CD14-positive monocyte (primary cell): ENCODE results near the gene BHLHE41. TPM values are rescaled to one million over a fixed set of nuclear protein-coding genes. Genes with fewer than 3 reads are reported as not detected.

Experiments
- DNase-seq, 3 donors: peaks; one replicate each; pipeline ENCODE4 v3.0.0-alpha.2; 2011 to 2022
- H2AFZ ChIP-seq: 2 replicates; pipeline ENCODE4 v1.6.0; 2012; ENCODE audit warnings: mild to moderate bottlenecking, low read depth, low read length, inconsistent platforms; ENCODE audit not compliant: insufficient read depth, poor library complexity, severe bottlenecking
- H3K27ac ChIP-seq, 2 donors: 1 replicate in 1 of 2; 2 replicates in 1 of 2; pipeline ENCODE4 v1.5.1; 2012 to 2013; ENCODE audit warnings: low read length in 2 of 2, control low read depth in 1 of 2, inconsistent platforms in 1 of 2, low read depth in 1 of 2, mild to moderate bottlenecking in 1 of 2
- H3K27me3 ChIP-seq, 2 donors: one replicate each; pipeline versions ENCODE4 v1.6.0 to v1.6.1; 2011 to 2013; ENCODE audit warnings: low read length in 2 of 2; ENCODE audit not compliant: control insufficient read depth in 2 of 2, insufficient read depth in 2 of 2
- H3K36me3 ChIP-seq, 2 donors: replicated peaks in 1 of 2; 1 replicate in 1 of 2; 2 replicates in 1 of 2; pipeline versions ENCODE4 v1.5.1 to v1.6.1; 2012 to 2013; ENCODE audit warnings: low read length in 2 of 2, control low read depth in 1 of 2, inconsistent platforms in 1 of 2, mild to moderate bottlenecking in 1 of 2; ENCODE audit not compliant: insufficient read depth in 2 of 2, control insufficient read depth in 1 of 2
- H3K4me1 ChIP-seq, 2 donors: 1 replicate in 1 of 2; 2 replicates in 1 of 2; pipeline versions ENCODE4 v1.5.1 to v1.6.1; 2012 to 2013; ENCODE audit warnings: low read length in 2 of 2, control low read depth in 1 of 2, inconsistent platforms in 1 of 2, mild to moderate bottlenecking in 1 of 2, moderate library complexity in 1 of 2; ENCODE audit not compliant: insufficient read depth in 2 of 2, control insufficient read depth in 1 of 2
- H3K4me2 ChIP-seq: replicated peaks from 2 replicates; pipeline ENCODE3; 2012; ENCODE audit warnings: low read length, moderate library complexity, mild to moderate bottlenecking; ENCODE audit not compliant: poor library complexity, severe bottlenecking; ENCODE audit errors: extremely low read depth
- H3K4me3 ChIP-seq, 3 experiments: fragments of 200-600 bp in 1 of 3; sonication (generic) in 1 of 3; replicated peaks in 1 of 3; 1 replicate in 2 of 3; 2 replicates in 1 of 3; pipeline ENCODE4 v1.5.1; 2011 to 2013; ENCODE audit warnings: low read length in 3 of 3, mild to moderate bottlenecking in 3 of 3, control low read depth in 2 of 3, low read depth in 2 of 3, inconsistent platforms in 1 of 3, moderate library complexity in 1 of 3
- H3K79me2 ChIP-seq: 2 replicates; pipeline ENCODE4 v1.6.0; 2012; ENCODE audit warnings: mild to moderate bottlenecking, control low read depth, inconsistent platforms, low read length, moderate library complexity; ENCODE audit not compliant: insufficient read depth
- H3K9ac ChIP-seq: 2 replicates; pipeline ENCODE4 v1.6.0; 2017; ENCODE audit warnings: low read length, mild to moderate bottlenecking; ENCODE audit not compliant: insufficient read depth, poor library complexity, severe bottlenecking
- H3K9me3 ChIP-seq, 2 donors: replicated peaks in 1 of 2; 1 replicate in 1 of 2; 2 replicates in 1 of 2; pipeline versions ENCODE4 v1.5.1 to v1.6.1; 2012 to 2013; ENCODE audit warnings: low read length in 2 of 2, control low read depth in 1 of 2; ENCODE audit not compliant: control insufficient read depth in 1 of 2, insufficient read depth in 1 of 2
- H4K20me1 ChIP-seq: 2 replicates; pipeline ENCODE4 v1.6.0; 2012; ENCODE audit warnings: mild to moderate bottlenecking, low read length, control low read depth, moderate library complexity; ENCODE audit not compliant: insufficient read depth
- H3K27ac Mint-ChIP-seq, 7 donors: one replicate each; pipeline ENCODE4 v1.8.0; 2020; ENCODE audit warnings: mild to moderate bottlenecking in 7 of 7, mixed read lengths in 7 of 7, moderate library complexity in 6 of 7, inconsistent platforms in 2 of 7
- H3K27me3 Mint-ChIP-seq, 3 donors: one replicate each; pipeline ENCODE4 v1.8.0; 2021 to 2022; ENCODE audit warnings: low read depth in 3 of 3, mild to moderate bottlenecking in 3 of 3, mixed read lengths in 3 of 3, moderate library complexity in 3 of 3, inconsistent platforms in 1 of 3
- H3K36me3 Mint-ChIP-seq, 2 donors: one replicate each; pipeline ENCODE4 v1.8.0; 2020; ENCODE audit warnings: mixed read lengths in 2 of 2, inconsistent platforms in 1 of 2, mild to moderate bottlenecking in 1 of 2
- H3K4me1 Mint-ChIP-seq: one replicate; pipeline ENCODE4 v1.8.0; 2020; ENCODE audit warnings: mild to moderate bottlenecking, mixed read lengths
- H3K4me3 Mint-ChIP-seq, 2 donors: one replicate each; pipeline ENCODE4 v1.8.0; 2020; ENCODE audit warnings: mild to moderate bottlenecking in 2 of 2, mixed read lengths in 2 of 2, moderate library complexity in 1 of 2
- H3K9me3 Mint-ChIP-seq, 7 donors: one replicate each; pipeline ENCODE4 v1.8.0; 2020 to 2022; ENCODE audit warnings: mixed read lengths in 7 of 7, mild to moderate bottlenecking in 6 of 7, moderate library complexity in 6 of 7, inconsistent platforms in 2 of 7
- intact Hi-C, 2 donors: fragments of 100-400 bp; cut with micrococcal nuclease; formaldehyde crosslinking; loops; one replicate each; pipeline versions ENCODE4 v1.15.0 to v1.15.1; 2023
- polyA plus RNA-seq, 3 donors: library from polyadenylated mRNA; depleted of rRNA in 1 of 3; unstranded in 2 of 3; stranded (reverse) in 1 of 3; fragments of 300-500 nt in 2 of 3; fragments of >200 nt in 1 of 3; fragmentation: Illumina TruSeq in 2 of 3; gene quantifications; 1 replicate in 2 of 3; 2 replicates in 1 of 3; pipeline ENCODE4 v1.2.3, GENCODE V29; 2012 to 2021
- TF ChIP-seq, protein P1 (sequence below): fragments of 200-600 bp; IDR thresholded peaks from one replicate; pipeline ENCODE4 v1.8.0; 2022; ENCODE audit warnings: antibody characterized with exemption, mild to moderate bottlenecking

Gene BHLHE41
- polyA plus RNA-seq, 3 donors = 0.03 TPM; not detected in 2

DNA sequence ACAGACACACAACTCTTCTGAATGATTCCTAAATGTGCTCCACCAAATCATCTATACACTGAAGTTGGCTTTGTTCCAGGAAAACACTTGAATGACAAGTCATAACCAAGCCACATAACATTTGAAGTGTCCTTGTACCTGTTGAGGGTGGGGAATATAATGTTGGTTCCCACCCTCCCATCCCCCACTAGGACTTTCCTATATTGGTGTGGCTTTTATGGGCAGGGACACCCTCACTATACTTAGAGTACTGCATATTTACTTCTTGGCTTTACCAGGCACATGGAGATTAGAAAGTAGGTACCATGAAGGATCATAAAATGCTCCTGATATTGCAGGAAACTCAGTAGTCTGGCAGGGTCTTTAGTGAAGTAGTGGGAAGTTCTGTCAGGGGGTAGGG lies 9.7 kb upstream of the BHLHE41 start:
- Histone ChIP-seq H3K9ac (no peak overlapping the region), H3K9me3 (no peaks in the 10 kb centered on the region), H3K4me2 (no peak overlapping the region), H3K4me1 (peaks cover 9 to 13% of the 10 kb centered on the region in 2 donors), H3K4me3 (no peak overlapping the region), H3K79me2 (no peaks in the 10 kb centered on the region), H3K27ac (no peak overlapping the region), H3K27me3 (peaks cover 0 to 3% of the 10 kb centered on the region in 2 donors), H2AFZ (no peak overlapping the region), H4K20me1 (no peaks in the 10 kb centered on the region), H3K36me3 (no peaks in the 10 kb centered on the region)
- Mint-ChIP-seq H3K9me3 (no peaks in the 10 kb centered on the region), H3K27me3 (peaks cover 2 to 6% (median 2%) of the 10 kb centered on the region in 3 donors), H3K4me3 (no peak overlapping the region), H3K4me1 (peaks cover 15% of the 10 kb centered on the region), H3K27ac (no peak overlapping the region), H3K36me3 (no peaks in the 10 kb centered on the region)
- intact Hi-C loops = no loop called here
- no peak for DNase-seq
- TF ChIP-seq, protein P1, sequence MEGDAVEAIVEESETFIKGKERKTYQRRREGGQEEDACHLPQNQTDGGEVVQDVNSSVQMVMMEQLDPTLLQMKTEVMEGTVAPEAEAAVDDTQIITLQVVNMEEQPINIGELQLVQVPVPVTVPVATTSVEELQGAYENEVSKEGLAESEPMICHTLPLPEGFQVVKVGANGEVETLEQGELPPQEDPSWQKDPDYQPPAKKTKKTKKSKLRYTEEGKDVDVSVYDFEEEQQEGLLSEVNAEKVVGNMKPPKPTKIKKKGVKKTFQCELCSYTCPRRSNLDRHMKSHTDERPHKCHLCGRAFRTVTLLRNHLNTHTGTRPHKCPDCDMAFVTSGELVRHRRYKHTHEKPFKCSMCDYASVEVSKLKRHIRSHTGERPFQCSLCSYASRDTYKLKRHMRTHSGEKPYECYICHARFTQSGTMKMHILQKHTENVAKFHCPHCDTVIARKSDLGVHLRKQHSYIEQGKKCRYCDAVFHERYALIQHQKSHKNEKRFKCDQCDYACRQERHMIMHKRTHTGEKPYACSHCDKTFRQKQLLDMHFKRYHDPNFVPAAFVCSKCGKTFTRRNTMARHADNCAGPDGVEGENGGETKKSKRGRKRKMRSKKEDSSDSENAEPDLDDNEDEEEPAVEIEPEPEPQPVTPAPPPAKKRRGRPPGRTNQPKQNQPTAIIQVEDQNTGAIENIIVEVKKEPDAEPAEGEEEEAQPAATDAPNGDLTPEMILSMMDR = no peak

DNA sequence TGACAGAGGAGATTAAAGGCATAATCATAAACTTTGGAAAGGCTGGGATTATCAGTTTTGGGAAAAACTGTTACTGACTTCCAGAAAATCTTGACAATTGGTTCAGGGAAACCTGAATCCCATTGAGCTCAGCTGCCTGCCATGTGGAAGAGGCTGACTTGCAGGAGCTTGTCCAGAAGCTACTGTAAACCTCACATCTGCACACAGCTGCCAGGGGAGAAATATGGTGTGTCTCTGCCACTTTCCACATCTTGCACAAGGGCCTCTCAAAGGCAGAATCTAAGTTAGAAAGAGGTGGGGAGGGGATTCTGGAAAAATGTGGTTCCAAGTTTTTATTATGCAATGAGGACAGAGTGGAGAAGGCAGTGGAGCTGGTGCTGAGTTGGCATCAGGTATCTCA lies 8.7 kb upstream of the BHLHE41 start:
- Histone ChIP-seq H3K9me3 (no peaks in the 10 kb centered on the region), H3K27me3 (peaks cover 8 to 10% of the 10 kb centered on the region in 2 donors), H3K36me3 (no peaks in the 10 kb centered on the region), H4K20me1 (no peaks in the 10 kb centered on the region), H2AFZ (no peak overlapping the region), H3K27ac (no peak overlapping the region), H3K4me2 (no peak overlapping the region), H3K4me1 (peaks cover 9 to 13% of the 10 kb centered on the region in 2 donors), H3K4me3 (no peak overlapping the region), H3K9ac (no peak overlapping the region), H3K79me2 (no peaks in the 10 kb centered on the region)
- Mint-ChIP-seq H3K4me3 (no peak overlapping the region), H3K9me3 (no peaks in the 10 kb centered on the region), H3K27ac (no peak overlapping the region), H3K27me3 (peaks cover 9 to 12% (median 10%) of the 10 kb centered on the region in 3 donors), H3K36me3 (no peaks in the 10 kb centered on the region), H3K4me1 (peaks cover 15% of the 10 kb centered on the region)
- intact Hi-C loops = no loop called here
- no peak for DNase-seq
- TF ChIP-seq, protein P1 = no peak
